ENCODE data around the gene ADGRB3. TPM values are rescaled to one million over a fixed set of nuclear protein-coding genes. Genes with fewer than 3 reads are reported as not detected.

Gene ADGRB3
- polyA plus RNA-seq, 2 of the 4 experiments (the other 2 are of a cell fraction), result not detected

DNA sequence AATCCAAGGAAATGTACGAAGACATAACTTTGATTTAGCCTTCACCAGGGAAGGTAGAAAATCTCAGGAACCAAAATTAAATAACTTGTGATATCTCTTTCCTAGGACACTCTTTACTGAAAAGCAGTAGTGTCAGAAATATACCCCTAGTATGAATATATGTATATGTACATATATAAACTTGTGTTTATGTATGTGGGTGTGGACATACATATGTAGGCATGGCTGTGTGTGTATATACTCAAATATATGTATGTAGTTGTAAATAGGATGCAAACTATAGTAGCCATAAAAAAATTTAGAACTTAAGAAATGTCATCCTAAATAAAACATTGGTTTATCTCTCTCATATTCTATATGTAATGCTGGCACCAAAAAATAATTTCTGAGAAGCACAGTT lies 500.8 kb downstream of the ADGRB3 start:
- H3K27ac ChIP-seq, result no peak overlapping the region
- no peak overlapping the region for H3K4me3 ChIP-seq
- ChIA-PET POLR2A (no interaction called here), CTCF (no interaction called here)
- 17% methylated on average over 1 of the region's 1 CpG for WGBS (ENCODE audit: missing lambda C conversion rate)
- no peaks in the 10 kb centered on the region for H3K4me1 ChIP-seq
- FAIRE-seq (no peak), ATAC-seq (no peak), DNase-seq (ENCODE audit: low read depth in 1 of 2, low spot score in 1 of 2) (no peak)
- H3K4me2 ChIP-seq, result no peak overlapping the region
- no peak for TF ChIP-seq ZC3H11A (IDR thresholded peaks at IDR 0.05)
- TF ChIP-seq, protein P1, sequence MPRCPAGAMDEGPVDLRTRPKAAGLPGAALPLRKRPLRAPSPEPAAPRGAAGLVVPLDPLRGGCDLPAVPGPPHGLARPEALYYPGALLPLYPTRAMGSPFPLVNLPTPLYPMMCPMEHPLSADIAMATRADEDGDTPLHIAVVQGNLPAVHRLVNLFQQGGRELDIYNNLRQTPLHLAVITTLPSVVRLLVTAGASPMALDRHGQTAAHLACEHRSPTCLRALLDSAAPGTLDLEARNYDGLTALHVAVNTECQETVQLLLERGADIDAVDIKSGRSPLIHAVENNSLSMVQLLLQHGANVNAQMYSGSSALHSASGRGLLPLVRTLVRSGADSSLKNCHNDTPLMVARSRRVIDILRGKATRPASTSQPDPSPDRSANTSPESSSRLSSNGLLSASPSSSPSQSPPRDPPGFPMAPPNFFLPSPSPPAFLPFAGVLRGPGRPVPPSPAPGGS (IDR thresholded peaks at IDR 0.05), result no peak
- TF ChIP-seq, protein P2, sequence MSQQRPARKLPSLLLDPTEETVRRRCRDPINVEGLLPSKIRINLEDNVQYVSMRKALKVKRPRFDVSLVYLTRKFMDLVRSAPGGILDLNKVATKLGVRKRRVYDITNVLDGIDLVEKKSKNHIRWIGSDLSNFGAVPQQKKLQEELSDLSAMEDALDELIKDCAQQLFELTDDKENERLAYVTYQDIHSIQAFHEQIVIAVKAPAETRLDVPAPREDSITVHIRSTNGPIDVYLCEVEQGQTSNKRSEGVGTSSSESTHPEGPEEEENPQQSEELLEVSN (IDR thresholded peaks at IDR 0.05; ENCODE audit: borderline replicate concordance, low read depth), result no peak
- TF ChIP-seq, protein P3, sequence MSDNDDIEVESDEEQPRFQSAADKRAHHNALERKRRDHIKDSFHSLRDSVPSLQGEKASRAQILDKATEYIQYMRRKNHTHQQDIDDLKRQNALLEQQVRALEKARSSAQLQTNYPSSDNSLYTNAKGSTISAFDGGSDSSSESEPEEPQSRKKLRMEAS (IDR thresholded peaks at IDR 0.05), result no peak
- H3K9me3 ChIP-seq, result no peaks in the 10 kb centered on the region

DNA sequence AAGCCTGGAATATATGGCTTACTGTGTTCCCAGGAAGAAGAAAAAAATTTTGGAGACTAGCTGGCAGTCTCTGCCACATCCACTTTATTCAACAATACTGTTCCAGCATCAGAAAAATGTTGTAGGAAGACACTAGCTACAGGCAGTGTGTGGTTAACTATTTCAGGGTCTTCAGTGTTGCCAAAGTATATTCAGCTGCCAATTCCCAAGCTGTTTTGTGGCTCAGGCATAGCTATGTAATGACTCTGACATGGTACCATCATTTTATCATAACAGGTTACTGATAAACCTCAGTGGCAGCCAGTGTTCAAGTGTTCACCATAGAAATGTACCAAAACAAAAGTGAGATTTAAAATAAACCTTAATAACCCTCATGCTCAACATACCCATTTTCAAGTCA lies 503.1 kb downstream of the ADGRB3 start:
- POLR2A ChIA-PET, result no interaction called here
- H3K4me1 ChIP-seq, result no peaks in the 10 kb centered on the region
- TF ChIP-seq ZFP36 (IDR thresholded peaks at IDR 0.05; ENCODE audit: borderline replicate concordance, partially characterized antibody) (no peak), BHLHE40 (IDR thresholded peaks at IDR 0.05; ENCODE audit: low read depth, low read length) (no peak), HEYL (CRISPR knock-in tag; IDR thresholded peaks at IDR 0.05) (no peak), ZC3H11A (IDR thresholded peaks at IDR 0.05) (no peak), CEBPB (IDR thresholded peaks at IDR 0.05) (no peak), MAZ (IDR thresholded peaks at IDR 0.05; ENCODE audit: borderline replicate concordance, low read depth, low read length) (no peak), NR3C1 (IDR thresholded peaks at IDR 0.05) (no peak), FOSB (CRISPR knock-in tag; IDR thresholded peaks at IDR 0.05) (no peak), EP300 (IDR thresholded peaks at IDR 0.05) (no peak)
- TF ChIP-seq, protein P4, sequence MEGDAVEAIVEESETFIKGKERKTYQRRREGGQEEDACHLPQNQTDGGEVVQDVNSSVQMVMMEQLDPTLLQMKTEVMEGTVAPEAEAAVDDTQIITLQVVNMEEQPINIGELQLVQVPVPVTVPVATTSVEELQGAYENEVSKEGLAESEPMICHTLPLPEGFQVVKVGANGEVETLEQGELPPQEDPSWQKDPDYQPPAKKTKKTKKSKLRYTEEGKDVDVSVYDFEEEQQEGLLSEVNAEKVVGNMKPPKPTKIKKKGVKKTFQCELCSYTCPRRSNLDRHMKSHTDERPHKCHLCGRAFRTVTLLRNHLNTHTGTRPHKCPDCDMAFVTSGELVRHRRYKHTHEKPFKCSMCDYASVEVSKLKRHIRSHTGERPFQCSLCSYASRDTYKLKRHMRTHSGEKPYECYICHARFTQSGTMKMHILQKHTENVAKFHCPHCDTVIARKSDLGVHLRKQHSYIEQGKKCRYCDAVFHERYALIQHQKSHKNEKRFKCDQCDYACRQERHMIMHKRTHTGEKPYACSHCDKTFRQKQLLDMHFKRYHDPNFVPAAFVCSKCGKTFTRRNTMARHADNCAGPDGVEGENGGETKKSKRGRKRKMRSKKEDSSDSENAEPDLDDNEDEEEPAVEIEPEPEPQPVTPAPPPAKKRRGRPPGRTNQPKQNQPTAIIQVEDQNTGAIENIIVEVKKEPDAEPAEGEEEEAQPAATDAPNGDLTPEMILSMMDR (IDR thresholded peaks at IDR 0.05), result no peak
- TF ChIP-seq, protein P3 (IDR thresholded peaks at IDR 0.05), result no peak
- CTCF ChIA-PET, result no interaction called here
- H3K9me3 ChIP-seq, result no peaks in the 10 kb centered on the region
- no peak overlapping the region for H3K4me3 ChIP-seq
- no peak overlapping the region for H3K4me2 ChIP-seq
- ATAC-seq (no peak), FAIRE-seq (no peak), DNase-seq (ENCODE audit: low read depth in 1 of 2, low spot score in 1 of 2) (no peak)
- no peak overlapping the region for H3K27ac ChIP-seq

DNA sequence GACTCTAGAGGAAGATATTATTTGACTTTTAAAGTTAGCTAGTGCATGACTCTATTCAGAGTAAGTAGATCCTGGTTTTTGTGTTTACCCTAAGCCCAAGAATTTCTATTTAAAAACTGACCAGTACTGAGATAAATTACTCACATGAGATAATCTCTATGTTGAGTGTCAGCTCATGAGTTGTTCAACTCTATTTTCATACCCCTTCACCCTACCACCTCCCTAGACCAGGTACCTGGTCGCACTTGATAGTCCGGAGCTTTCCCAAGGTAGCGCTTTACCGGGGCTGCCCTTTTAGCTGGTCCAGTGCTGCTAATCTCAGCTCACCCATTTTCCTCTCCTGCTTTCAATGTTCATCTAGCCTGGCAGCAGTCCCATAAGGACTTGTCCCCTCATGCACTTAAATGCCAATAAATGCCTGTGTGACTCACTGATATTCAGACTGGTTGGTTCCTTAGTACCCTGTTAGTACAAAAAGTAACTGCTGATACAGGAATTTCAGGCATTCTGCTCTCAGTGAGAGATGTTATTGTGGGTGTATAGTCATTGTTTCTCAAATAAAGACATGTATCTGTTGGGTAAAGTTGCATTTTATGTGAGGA lies 503.9 kb downstream of the ADGRB3 start:
- TF ChIP-seq RARB (CRISPR knock-in tag; IDR thresholded peaks at IDR 0.05) (no peak), MYC (IDR thresholded peaks at IDR 0.05; ENCODE audit: borderline replicate concordance, low read length) (no peak), KDM1A (IDR thresholded peaks at IDR 0.05; ENCODE audit: low read depth) (no peak), TP53 (CRISPR knock-in tag; IDR thresholded peaks at IDR 0.05) (no peak), KDM5A (IDR thresholded peaks at IDR 0.05) (no peak), RNF2 (IDR thresholded peaks at IDR 0.05; ENCODE audit: borderline replicate concordance, low read depth) (no peak), GATA3 (IDR thresholded peaks at IDR 0.05; ENCODE audit: borderline replicate concordance) (no peak), CHD4 (IDR thresholded peaks at IDR 0.05; ENCODE audit: borderline replicate concordance) (no peak)
- TF ChIP-seq, protein P5, sequence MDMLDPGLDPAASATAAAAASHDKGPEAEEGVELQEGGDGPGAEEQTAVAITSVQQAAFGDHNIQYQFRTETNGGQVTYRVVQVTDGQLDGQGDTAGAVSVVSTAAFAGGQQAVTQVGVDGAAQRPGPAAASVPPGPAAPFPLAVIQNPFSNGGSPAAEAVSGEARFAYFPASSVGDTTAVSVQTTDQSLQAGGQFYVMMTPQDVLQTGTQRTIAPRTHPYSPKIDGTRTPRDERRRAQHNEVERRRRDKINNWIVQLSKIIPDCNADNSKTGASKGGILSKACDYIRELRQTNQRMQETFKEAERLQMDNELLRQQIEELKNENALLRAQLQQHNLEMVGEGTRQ (IDR thresholded peaks at IDR 0.05), result no peak
- TF ChIP-seq, protein P6, sequence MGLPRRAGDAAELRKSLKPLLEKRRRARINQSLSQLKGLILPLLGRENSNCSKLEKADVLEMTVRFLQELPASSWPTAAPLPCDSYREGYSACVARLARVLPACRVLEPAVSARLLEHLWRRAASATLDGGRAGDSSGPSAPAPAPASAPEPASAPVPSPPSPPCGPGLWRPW (IDR thresholded peaks at IDR 0.05), result no peak
- WGBS (ENCODE audit: missing lambda C conversion rate), result 46% methylated on average over 4 of the region's 4 CpGs
- no peak for FAIRE-seq
- no peaks in the 10 kb centered on the region for H3K9me3 ChIP-seq
- H3K4me2 ChIP-seq, result no peak overlapping the region
- H3K27ac ChIP-seq, result no peak overlapping the region
- no peak for DNase-seq (ENCODE audit: low read depth in 1 of 2, low spot score in 1 of 2)
- H3K4me1 ChIP-seq, result no peaks in the 10 kb centered on the region
- ChIA-PET POLR2A (no interaction called here), CTCF (no interaction called here)
- H3K4me3 ChIP-seq, result no peak overlapping the region
- no peak for ATAC-seq

All from A549 (cell line).